ENCODE measurements around the gene SHROOM4. TPM values are rescaled to one million over a fixed set of nuclear protein-coding genes. Genes with fewer than 3 reads are reported as not detected.

SHROOM4 gene
- total and polyA plus RNA-seq, 2 of the 13 experiments (the other 11 are each of a cell fraction or from before 2014, with no cell fraction given), result 0.08 to 0.18 TPM

DNA sequence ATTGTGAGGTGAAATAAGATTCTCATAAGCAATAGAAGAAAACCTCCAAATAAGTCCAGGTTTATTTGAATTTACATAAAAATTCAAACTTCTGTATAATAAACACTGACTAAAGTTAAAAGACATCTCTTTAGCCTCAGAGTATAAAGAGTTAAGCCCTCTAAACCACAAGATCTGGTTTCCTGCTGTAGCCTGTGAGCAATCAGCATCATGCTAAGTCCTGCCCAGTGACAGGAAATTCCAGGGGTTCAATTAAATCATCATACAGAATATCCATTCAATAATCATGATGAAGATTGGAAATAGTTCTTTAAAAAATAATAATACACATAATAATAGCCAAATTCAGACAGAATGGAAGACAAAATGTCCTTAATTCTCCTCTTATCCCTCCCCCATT is 204.2 kb downstream of the SHROOM4 start:
- H3K27ac ChIP-seq (ENCODE audit: extremely low read length, insufficient read depth, low read length), result no peak overlapping the region
- H3K4me1 ChIP-seq (ENCODE audit: insufficient read depth, low read length), result no peaks in the 10 kb centered on the region
- H3K9ac ChIP-seq (ENCODE audit: insufficient read depth, low read depth, low read length), result no peak overlapping the region
- FAIRE-seq, result no peak
- no peaks in the 10 kb centered on the region for H3K36me3 ChIP-seq (replicated peaks in 1 of 2; ENCODE audit: control insufficient read depth in 1 of 2, insufficient read depth in 2 of 2, low read length in 2 of 2)
- no peak overlapping the region for H3K4me3 ChIP-seq (replicated peaks in 1 of 3; ENCODE audit: insufficient read depth in 1 of 3, low read depth in 2 of 3, low read length in 3 of 3)
- intact Hi-C loops (cut with micrococcal nuclease; ENCODE audit: unreplicated experiment), result no loop called here
- no peak overlapping the region for H2AFZ ChIP-seq (ENCODE audit: low read length)
- ATAC-seq, result no peak
- in situ Hi-C loops (cut with HindIII; ENCODE audit: extremely low pct_ligation_motif_present, low pct_unique_long_range_greater_than_20kb), result no loop called here
- no TSS peak for BruUV-seq (replicated peaks)
- POLR2A ChIA-PET, result no interaction called here
- H3K27me3 ChIP-seq (ENCODE audit: control insufficient read depth in 1 of 2, insufficient read depth in 2 of 2, low read length in 2 of 2), result no peaks in the 10 kb centered on the region
- CTCF ChIA-PET (ENCODE audit: low intra/inter-chr PET ratio, low total read pairs), result no interaction called here
- no peak overlapping the region for H3K4me2 ChIP-seq (ENCODE audit: low read depth, low read length)
- H4K20me1 ChIP-seq (ENCODE audit: insufficient read depth, low read length), result no peaks in the 10 kb centered on the region
- no peaks in the 10 kb centered on the region for H3K79me2 ChIP-seq (ENCODE audit: insufficient read depth, low read length)
- DNase-seq (ENCODE audit: low spot score), result no peak
- TF ChIP-seq ZNF234 (CRISPR knock-in tag; conservative IDR thresholded peaks at IDR 0.05) (no peak), SAFB2 (CRISPR knock-in tag; IDR thresholded peaks at IDR 0.05; ENCODE audit: borderline replicate concordance, low read depth) (no peak), FIP1L1 (IDR thresholded peaks at IDR 0.05; ENCODE audit: borderline replicate concordance, insufficient read depth, low read depth, low read length) (no peak), JUN (CRISPR knock-in tag; IDR thresholded peaks at IDR 0.05) (no peak), ZNF331 (CRISPR knock-in tag; IDR thresholded peaks at IDR 0.05) (no peak), ZNF230 (CRISPR knock-in tag; IDR thresholded peaks at IDR 0.05) (no peak)
- no peaks in the 10 kb centered on the region for H3K9me3 ChIP-seq (ENCODE audit: low read length)

DNA sequence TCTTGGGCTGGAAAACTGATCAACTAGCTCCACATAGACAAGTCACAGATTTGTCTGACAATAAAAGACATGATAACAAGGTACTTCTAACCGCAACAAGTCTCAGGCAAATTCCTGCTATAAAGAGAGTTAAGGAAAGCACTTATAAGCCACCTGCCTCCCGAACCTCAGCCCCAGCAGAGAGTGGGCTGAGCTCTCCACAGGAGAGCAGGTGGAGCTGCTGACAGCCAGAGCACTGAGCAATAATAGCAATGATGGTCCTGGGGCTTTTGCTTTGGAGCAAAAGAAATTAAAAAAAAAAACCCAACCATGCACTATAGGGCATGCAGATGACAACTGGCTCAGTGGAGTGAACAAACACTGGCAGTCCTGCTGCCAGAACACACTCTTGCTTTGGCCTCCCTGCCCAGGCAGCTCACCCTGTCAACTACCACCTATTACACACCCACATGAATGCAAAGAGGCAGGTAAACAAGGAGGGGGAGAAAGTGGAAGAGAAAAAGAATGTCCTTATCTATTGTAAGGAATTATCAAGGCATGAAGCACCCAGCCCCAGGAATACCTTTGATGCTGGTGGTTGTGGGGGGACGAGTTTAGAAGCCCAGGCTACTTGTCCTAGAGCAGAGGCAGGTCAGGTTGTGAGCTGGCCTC is 207.6 kb downstream of the SHROOM4 start:
- Histone ChIP-seq H2AFZ (ENCODE audit: low read length) (no peak overlapping the region), H4K20me1 (ENCODE audit: insufficient read depth, low read length) (no peaks in the 10 kb centered on the region), H3K27me3 (ENCODE audit: control insufficient read depth in 1 of 2, insufficient read depth in 2 of 2, low read length in 2 of 2) (no peaks in the 10 kb centered on the region), H3K36me3 (replicated peaks in 1 of 2; ENCODE audit: control insufficient read depth in 1 of 2, insufficient read depth in 2 of 2, low read length in 2 of 2) (no peaks in the 10 kb centered on the region), H3K4me1 (ENCODE audit: insufficient read depth, low read length) (no peaks in the 10 kb centered on the region), H3K27ac (ENCODE audit: extremely low read length, insufficient read depth, low read length) (no peak overlapping the region), H3K9me3 (ENCODE audit: low read length) (no peaks in the 10 kb centered on the region), H3K4me2 (ENCODE audit: low read depth, low read length) (no peak overlapping the region), H3K79me2 (ENCODE audit: insufficient read depth, low read length) (no peaks in the 10 kb centered on the region), H3K9ac (ENCODE audit: insufficient read depth, low read depth, low read length) (no peak overlapping the region), H3K4me3 (replicated peaks in 1 of 3; ENCODE audit: insufficient read depth in 1 of 3, low read depth in 2 of 3, low read length in 3 of 3) (no peak overlapping the region)
- ChIA-PET CTCF (ENCODE audit: low intra/inter-chr PET ratio, low total read pairs) (no interaction called here), POLR2A (no interaction called here)
- intact Hi-C loops (cut with micrococcal nuclease; ENCODE audit: unreplicated experiment) (no loop called here), in situ Hi-C loops (cut with HindIII; ENCODE audit: extremely low pct_ligation_motif_present, low pct_unique_long_range_greater_than_20kb) (no loop called here)
- WGBS (ENCODE audit: low lambda C conversion rate), result 18% methylated on average over 3 of the region's 3 CpGs
- ATAC-seq (no peak), DNase-seq (ENCODE audit: low spot score) (no peak), FAIRE-seq (no peak)
- TF ChIP-seq ZNF543 (CRISPR knock-in tag; IDR thresholded peaks at IDR 0.05), result no peak
- no peak for TF ChIP-seq ARNT (IDR thresholded peaks at IDR 0.05)
- no peak for TF ChIP-seq ARHGAP35 (CRISPR knock-in tag; IDR thresholded peaks at IDR 0.05; ENCODE audit: borderline replicate concordance)
- no peak for TF ChIP-seq ZNF230 (CRISPR knock-in tag; IDR thresholded peaks at IDR 0.05)
- TF ChIP-seq, protein P1, sequence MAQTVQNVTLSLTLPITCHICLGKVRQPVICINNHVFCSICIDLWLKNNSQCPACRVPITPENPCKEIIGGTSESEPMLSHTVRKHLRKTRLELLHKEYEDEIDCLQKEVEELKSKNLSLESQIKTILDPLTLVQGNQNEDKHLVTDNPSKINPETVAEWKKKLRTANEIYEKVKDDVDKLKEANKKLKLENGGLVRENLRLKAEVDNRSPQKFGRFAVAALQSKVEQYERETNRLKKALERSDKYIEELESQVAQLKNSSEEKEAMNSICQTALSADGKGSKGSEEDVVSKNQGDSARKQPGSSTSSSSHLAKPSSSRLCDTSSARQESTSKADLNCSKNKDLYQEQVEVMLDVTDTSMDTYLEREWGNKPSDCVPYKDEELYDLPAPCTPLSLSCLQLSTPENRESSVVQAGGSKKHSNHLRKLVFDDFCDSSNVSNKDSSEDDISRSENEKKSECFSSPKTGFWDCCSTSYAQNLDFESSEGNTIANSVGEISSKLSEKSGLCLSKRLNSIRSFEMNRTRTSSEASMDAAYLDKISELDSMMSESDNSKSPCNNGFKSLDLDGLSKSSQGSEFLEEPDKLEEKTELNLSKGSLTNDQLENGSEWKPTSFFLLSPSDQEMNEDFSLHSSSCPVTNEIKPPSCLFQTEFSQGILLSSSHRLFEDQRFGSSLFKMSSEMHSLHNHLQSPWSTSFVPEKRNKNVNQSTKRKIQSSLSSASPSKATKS (CRISPR knock-in tag; IDR thresholded peaks at IDR 0.05), result no peak
- TF ChIP-seq ZNF556 (CRISPR knock-in tag; IDR thresholded peaks at IDR 0.05; ENCODE audit: borderline replicate concordance), result no peak
- no peak for TF ChIP-seq NR3C1 (CRISPR knock-in tag; IDR thresholded peaks at IDR 0.05)
- TF ChIP-seq, protein P2, sequence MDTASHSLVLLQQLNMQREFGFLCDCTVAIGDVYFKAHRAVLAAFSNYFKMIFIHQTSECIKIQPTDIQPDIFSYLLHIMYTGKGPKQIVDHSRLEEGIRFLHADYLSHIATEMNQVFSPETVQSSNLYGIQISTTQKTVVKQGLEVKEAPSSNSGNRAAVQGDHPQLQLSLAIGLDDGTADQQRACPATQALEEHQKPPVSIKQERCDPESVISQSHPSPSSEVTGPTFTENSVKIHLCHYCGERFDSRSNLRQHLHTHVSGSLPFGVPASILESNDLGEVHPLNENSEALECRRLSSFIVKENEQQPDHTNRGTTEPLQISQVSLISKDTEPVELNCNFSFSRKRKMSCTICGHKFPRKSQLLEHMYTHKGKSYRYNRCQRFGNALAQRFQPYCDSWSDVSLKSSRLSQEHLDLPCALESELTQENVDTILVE (CRISPR knock-in tag; IDR thresholded peaks at IDR 0.05), result no peak
- TF ChIP-seq ZFAT (CRISPR knock-in tag; conservative IDR thresholded peaks at IDR 0.05), result no peak
- TF ChIP-seq CBX2 (IDR thresholded peaks at IDR 0.05; ENCODE audit: low read depth, low read length), result no peak
- TF ChIP-seq CBX2 (CRISPR knock-in tag; IDR thresholded peaks at IDR 0.05; ENCODE audit: low read depth), result no peak
- no peak for TF ChIP-seq PPARG (CRISPR knock-in tag; conservative IDR thresholded peaks at IDR 0.05)
- BruUV-seq (replicated peaks), result no TSS peak

All from HepG2 (cell line).